ENCODE results near the gene GLO1. TPM values are rescaled to one million over a fixed set of nuclear protein-coding genes. Genes with fewer than 3 reads are reported as not detected.

Gene GLO1
- polyA plus RNA-seq, 1 donor (not counting 4 experiments of a cell fraction or from before 2014, with no cell fraction given), result 301 TPM

GRCh38 chr6:38749473-38749872 is 46.5 kb upstream of the GLO1 start:
- Histone ChIP-seq H3K9ac (ENCODE audit: control insufficient read depth, extremely low read depth, insufficient read depth, low read length) (no peak overlapping the region), H4K20me1 (ENCODE audit: control insufficient read depth, extremely low read depth, insufficient read depth, low read length) (no peaks in the 10 kb centered on the region), H3K9me3 (ENCODE audit: control insufficient read depth, low read depth, low read length) (no peaks in the 10 kb centered on the region), H3K4me1 (ENCODE audit: control insufficient read depth, extremely low read depth, insufficient read depth, low read length) (peaks cover under 1% of the 10 kb centered on the region), H3K27me3 (ENCODE audit: control insufficient read depth, extremely low read depth, insufficient read depth, low read length) (no peaks in the 10 kb centered on the region), H3K9me1 (ENCODE audit: control insufficient read depth, extremely low read depth, insufficient read depth, low read length) (no peaks in the 10 kb centered on the region), H3K4me3 (ENCODE audit: control insufficient read depth in 2 of 3, extremely low read depth in 1 of 3, insufficient read depth in 2 of 3, low read depth in 1 of 3, low read length in 3 of 3) (no peak overlapping the region), H3K4me2 (ENCODE audit: control insufficient read depth, extremely low read depth, insufficient read depth, low read depth, low read length) (no peak overlapping the region), H3K36me3 (ENCODE audit: control insufficient read depth in 2 of 2, extremely low read depth in 1 of 2, insufficient read depth in 2 of 2, low read length in 2 of 2) (no peaks in the 10 kb centered on the region), H2AFZ (ENCODE audit: control insufficient read depth, low read length) (no peak overlapping the region), H3K27ac (ENCODE audit: control insufficient read depth, insufficient read depth, low read length) (no peak overlapping the region), H3K79me2 (ENCODE audit: control insufficient read depth, insufficient read depth, low read length) (no peaks in the 10 kb centered on the region)
- dilution Hi-C loops (cut with MboI; ENCODE audit: extremely low pct_ligation_motif_present, low sequenced_read_pairs), result no loop called here
- no peak for FAIRE-seq
- DNase-seq (ENCODE audit: low read depth, low spot score), result no peak
- TF ChIP-seq, protein P1, sequence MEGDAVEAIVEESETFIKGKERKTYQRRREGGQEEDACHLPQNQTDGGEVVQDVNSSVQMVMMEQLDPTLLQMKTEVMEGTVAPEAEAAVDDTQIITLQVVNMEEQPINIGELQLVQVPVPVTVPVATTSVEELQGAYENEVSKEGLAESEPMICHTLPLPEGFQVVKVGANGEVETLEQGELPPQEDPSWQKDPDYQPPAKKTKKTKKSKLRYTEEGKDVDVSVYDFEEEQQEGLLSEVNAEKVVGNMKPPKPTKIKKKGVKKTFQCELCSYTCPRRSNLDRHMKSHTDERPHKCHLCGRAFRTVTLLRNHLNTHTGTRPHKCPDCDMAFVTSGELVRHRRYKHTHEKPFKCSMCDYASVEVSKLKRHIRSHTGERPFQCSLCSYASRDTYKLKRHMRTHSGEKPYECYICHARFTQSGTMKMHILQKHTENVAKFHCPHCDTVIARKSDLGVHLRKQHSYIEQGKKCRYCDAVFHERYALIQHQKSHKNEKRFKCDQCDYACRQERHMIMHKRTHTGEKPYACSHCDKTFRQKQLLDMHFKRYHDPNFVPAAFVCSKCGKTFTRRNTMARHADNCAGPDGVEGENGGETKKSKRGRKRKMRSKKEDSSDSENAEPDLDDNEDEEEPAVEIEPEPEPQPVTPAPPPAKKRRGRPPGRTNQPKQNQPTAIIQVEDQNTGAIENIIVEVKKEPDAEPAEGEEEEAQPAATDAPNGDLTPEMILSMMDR (optimal IDR thresholded peaks at IDR 0.05 in 1 of 3, IDR thresholded peaks at IDR 0.05 in 1 of 3, conservative IDR thresholded peaks at IDR 0.05 in 1 of 3; ENCODE audit: extremely low read depth in 1 of 3, insufficient read depth in 2 of 3, low read length in 3 of 3), result no peak
- no peak for TF ChIP-seq EZH2 (IDR thresholded peaks at IDR 0.05; ENCODE audit: low read length)

DNA sequence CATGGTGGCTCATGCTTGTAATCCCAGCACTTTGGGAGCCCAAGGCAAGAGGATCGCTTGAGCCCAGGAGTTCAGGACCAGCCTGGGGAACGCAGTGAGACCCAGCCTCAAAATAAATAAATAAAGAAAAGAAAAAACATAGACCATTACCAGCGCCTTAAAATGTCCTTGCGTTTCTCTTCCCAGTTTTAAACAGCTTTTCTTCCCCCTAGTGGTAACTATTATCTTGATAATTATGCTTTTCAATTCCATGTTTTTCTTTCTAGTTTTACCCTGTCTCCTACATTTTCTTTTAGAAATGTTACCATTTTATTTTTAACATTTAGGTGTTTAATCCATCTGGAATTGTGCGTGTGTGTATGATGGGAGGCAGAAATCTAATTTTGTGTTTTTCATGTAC is 36.6 kb upstream of the GLO1 start:
- H3K9me3 ChIP-seq (ENCODE audit: control insufficient read depth, low read depth, low read length), result no peaks in the 10 kb centered on the region
- FAIRE-seq, result no peak
- dilution Hi-C loops (cut with MboI; ENCODE audit: extremely low pct_ligation_motif_present, low sequenced_read_pairs), result no loop called here

More for the DNA sequence above, 36.6 kb upstream of the GLO1 start:
- H3K9me1 ChIP-seq (ENCODE audit: control insufficient read depth, extremely low read depth, insufficient read depth, low read length), result no peaks in the 10 kb centered on the region
- no peak for DNase-seq (ENCODE audit: low read depth, low spot score)
- no peaks in the 10 kb centered on the region for H4K20me1 ChIP-seq (ENCODE audit: control insufficient read depth, extremely low read depth, insufficient read depth, low read length)
- no peak overlapping the region for H3K27ac ChIP-seq (ENCODE audit: control insufficient read depth, insufficient read depth, low read length)
- no peaks in the 10 kb centered on the region for H3K27me3 ChIP-seq (ENCODE audit: control insufficient read depth, extremely low read depth, insufficient read depth, low read length)
- TF ChIP-seq, protein P1 (optimal IDR thresholded peaks at IDR 0.05 in 1 of 3, IDR thresholded peaks at IDR 0.05 in 1 of 3, conservative IDR thresholded peaks at IDR 0.05 in 1 of 3; ENCODE audit: extremely low read depth in 1 of 3, insufficient read depth in 2 of 3, low read length in 3 of 3), result peak in 2 of 3 experiments; percentile 40 to 42
- TF ChIP-seq EZH2 (IDR thresholded peaks at IDR 0.05; ENCODE audit: low read length), result no peak
- no peak overlapping the region for H3K4me3 ChIP-seq (ENCODE audit: control insufficient read depth in 2 of 3, extremely low read depth in 1 of 3, insufficient read depth in 2 of 3, low read depth in 1 of 3, low read length in 3 of 3)
- no peak overlapping the region for H3K9ac ChIP-seq (ENCODE audit: control insufficient read depth, extremely low read depth, insufficient read depth, low read length)
- H3K79me2 ChIP-seq (ENCODE audit: control insufficient read depth, insufficient read depth, low read length), result no peaks in the 10 kb centered on the region
- H2AFZ ChIP-seq (ENCODE audit: control insufficient read depth, low read length), result no peak overlapping the region
- no peaks in the 10 kb centered on the region for H3K36me3 ChIP-seq (ENCODE audit: control insufficient read depth in 2 of 2, extremely low read depth in 1 of 2, insufficient read depth in 2 of 2, low read length in 2 of 2)
- no peak overlapping the region for H3K4me2 ChIP-seq (ENCODE audit: control insufficient read depth, extremely low read depth, insufficient read depth, low read depth, low read length)
- H3K4me1 ChIP-seq (ENCODE audit: control insufficient read depth, extremely low read depth, insufficient read depth, low read length), result no peaks in the 10 kb centered on the region
